ENCODE data around the gene PRSS8. TPM values are rescaled to one million over a fixed set of nuclear protein-coding genes. Genes with fewer than 3 reads are reported as not detected.

Gene PRSS8
- total RNA-seq (2022; extraction: Qiagen RNA extraction): 0.41 to 0.76 TPM (median 0.57 TPM) in 5 replicates

DNA sequence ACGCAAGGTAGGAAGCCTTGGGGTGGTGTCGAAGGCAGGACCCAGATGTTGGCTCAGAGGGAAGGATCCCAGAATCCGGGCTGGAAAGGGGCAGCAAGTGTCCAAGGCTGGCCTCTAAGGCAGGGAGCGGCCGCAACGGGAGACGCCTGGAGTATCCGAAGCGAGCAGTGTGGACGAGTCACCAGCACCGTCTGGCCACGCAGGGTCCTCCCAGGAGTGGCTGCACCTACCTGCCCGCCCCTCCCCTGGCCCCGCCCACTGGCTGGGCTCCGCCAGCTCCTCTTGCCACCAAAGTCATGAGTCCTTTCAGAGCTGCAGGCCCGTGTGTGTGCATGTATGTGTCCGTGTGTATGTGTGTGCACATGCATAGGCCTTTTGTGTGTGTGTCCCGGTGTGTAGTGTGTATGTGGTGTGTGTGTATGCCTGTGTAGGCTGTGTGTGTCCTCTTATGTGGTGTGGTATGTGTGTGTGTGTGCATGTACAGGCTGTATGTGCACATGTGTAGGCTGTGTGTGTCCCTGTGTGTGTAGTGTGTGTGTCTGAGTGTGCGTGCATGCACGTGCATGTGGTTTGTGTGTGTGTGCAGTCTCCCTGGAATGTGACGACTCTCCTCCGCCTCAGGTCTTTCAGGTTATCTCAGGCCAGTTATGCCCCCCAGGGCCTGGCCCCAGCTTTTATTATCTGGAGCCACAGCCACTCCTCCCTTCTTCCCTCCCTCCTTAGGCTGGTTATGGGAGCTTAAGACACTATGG, at the start of gene PRSS8:
Gene PRSS8, minus strand, starts transcription at position 193 of the 752 bp plus-strand sequence. CDS start 229 bp downstream, outside the sequence.

GRCh38 chr16:31179747-31180459, 44.4 kb upstream of the PRSS8 start, which contains the start of gene FUS:
Gene FUS (plus strand): TSS chr16:31180139. CDS start chr16:31180215, 76 bp downstream.

DNA sequence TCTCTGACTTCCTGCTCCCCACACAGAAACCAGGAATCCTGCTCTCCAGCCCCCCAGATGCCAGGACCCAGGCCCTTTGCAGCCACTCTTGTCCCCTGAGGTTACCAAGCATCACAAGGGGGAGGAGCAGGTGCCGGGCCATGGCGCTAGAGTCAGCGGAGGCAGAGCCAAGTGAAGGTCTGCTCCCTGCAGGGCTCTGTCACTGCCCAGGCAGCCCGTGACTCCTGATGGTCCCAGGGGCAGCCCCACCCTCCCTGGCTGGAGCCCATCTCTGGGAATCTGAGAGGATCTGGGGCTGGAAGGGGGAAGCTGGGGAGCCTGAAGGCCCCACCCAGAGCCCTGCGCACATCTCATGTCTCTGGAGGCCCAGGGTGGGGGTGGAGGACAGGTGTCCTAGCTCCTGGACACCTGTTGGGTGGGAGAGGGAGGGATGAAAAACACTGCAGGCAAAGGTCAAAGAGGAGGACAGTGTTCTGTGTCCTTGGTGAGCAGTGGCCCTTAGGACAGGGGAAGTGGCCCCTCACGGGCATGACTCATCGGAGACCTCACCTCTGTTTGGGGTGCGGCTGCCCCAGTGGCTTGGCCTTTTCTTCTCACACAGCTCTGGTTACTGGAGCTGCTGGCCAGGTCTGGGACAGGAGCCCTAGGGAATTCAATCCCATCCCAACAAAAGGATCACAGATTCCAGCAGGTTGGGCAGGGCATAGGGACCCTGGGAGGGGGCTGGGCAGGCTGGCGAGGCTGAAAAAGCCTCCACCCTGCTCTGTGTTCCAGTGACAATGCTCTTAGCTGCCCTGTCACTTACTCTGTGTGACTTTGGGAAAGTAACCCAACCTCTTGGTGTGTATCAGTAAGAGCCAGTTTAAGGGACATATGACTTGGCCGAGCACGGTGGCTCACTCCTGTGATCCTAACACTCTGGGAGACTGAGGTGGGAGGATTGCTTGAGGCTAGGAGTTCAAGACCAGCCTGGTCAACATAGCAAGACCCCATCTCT, 14.7 kb upstream of the PRSS8 start, which contains the start of gene PRSS36:
Gene PRSS36, minus strand, starts transcription at position 173 of the 997 bp plus-strand sequence. Its CDS starts 31 bp downstream, at position 142.

DNA sequence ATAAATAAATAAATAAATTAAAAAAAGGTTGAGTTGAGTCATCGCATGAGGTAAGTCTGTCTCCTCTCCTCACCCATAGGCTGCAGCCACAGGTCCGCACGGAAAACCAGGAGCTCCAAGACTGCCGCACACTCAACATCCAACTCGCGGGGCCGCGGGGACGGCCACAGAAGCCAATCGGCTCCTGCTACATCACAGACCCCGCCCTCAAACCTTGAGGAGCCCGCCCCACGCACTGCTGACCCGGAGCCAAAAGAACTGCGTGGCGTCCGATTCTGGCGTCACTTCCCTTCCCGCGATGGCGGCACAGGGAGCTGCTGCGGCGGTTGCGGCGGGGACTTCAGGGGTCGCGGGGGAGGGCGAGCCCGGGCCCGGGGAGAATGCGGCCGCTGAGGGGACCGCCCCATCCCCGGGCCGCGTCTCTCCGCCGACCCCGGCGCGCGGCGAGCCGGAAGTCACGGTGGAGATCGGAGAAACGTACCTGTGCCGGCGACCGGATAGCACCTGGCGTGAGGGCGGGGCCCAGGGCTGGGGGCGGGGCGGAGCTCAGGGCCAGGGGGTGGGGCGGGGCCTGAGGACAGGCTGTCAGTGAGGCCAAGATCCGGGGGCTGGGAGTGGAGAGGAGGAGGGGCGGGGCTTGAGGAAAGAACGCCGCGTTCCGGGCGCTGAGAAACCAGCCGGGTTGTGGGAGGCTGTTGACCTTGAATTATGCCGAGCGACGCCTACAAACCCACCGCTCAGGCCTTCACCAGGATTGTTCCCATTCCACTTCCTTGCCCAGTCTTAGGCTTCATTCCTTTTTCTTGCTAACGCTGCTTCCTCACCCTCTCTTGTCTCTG, 17.9 kb downstream of the PRSS8 start, which contains the start of gene KAT8:
Gene KAT8, plus strand, starts transcription at position 281 of the 839 bp plus-strand sequence. Its CDS starts 18 bp downstream, at position 299.

GRCh38 chr16:31108035-31108793, 27.3 kb downstream of the PRSS8 start, which contains the start of gene BCKDK:
Gene BCKDK (plus strand): TSS chr16:31108386. CDS start chr16:31109224, 838 bp downstream.

DNA sequence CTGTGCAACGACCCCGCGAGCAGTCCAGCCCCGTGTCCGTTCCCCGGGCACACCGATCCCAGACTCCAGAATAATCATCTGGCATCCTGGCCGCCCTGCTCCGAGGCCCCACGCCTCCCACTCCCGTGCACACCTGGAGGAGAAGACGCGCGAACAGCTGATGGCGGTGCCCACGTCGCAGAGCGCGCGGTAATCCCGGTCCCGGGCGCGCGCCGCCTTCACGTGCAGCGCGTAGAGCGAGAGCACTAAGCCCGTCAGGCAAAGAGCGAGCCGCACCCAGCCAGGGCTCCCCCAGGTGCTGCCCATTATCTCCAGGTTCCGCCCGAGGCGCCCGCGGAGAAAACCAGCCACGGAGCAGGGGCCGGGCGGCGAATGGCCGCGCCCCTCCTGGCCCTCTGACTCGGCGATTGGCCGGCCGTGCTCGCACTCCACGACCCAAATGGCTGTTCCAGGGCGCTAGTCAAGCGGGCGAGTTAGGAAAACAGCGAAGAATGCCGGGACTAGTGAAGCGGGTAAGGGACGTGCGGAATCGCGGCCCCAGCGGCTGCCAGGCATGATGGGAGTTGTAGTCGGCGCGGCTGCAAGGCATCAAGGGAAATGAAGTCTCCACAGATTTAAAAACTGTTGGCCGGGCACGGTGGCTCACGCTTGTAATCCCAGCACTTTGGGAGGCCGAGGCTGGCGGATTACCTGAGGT, 41.0 kb downstream of the PRSS8 start, which contains the start of gene VKORC1:
Gene VKORC1, minus strand, starts transcription at position 374 of the 697 bp plus-strand sequence. Its CDS starts 68 bp downstream, at position 306.

DNA sequence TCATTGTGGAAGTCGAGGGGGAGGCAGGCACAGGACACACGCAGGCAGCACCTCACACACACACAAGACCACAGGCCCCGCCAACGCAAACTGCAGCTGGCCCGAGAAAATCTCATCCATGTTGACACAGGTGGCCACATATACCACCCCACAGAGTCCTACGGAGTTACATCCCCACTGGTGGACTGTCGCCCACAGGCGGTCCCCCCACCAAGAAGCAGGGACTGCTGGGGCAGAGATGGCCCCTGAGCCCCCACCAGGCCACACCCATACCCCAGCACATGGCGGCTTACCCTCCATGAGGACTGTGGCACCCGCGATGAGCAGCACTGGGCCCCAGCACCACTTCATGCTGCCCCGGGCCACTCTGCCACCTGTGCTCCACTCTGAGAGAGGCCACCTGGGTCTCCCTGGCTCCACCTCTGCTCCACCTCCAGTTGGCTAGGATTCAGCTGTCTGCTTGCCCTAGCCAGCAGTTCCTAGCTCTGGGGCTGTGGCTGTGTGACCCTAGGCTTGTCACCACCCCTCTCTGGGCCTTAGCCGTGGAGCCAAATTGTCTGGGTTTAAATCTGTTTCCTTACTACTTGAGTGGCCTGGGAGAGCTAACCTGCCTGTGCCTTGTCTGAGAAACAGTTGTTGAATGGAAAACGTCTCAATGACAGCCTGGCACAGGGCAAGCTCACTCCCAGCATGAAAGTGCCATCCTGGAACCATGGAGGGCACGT, 46.9 kb downstream of the PRSS8 start, which contains the start of gene PRSS53:
Gene PRSS53, minus strand, starts transcription at position 485 of the 725 bp plus-strand sequence. Its CDS starts 134 bp downstream, at position 351.

Other genes starting within 250 kb of the PRSS8 start
- gene BCL7C, start 241.7 kb downstream of the PRSS8 start, total RNA-seq (2022; extraction: Qiagen RNA extraction): 24.4 to 39.0 TPM (median 37.0 TPM) in 5 replicates
- gene CTF1, start 239.1 kb downstream of the PRSS8 start, total RNA-seq (2022; extraction: Qiagen RNA extraction): 0.09 to 0.18 TPM (median 0.13 TPM) in 5 replicates
- gene FBXL19, start 212.2 kb downstream of the PRSS8 start, total RNA-seq (2022; extraction: Qiagen RNA extraction): 13.9 to 22.2 TPM (median 20.1 TPM) in 5 replicates
- 10.1 to 17.2 TPM (median 14.7 TPM) in 5 replicates for gene ORAI3, start 186.7 kb downstream of the PRSS8 start, total RNA-seq (2022; extraction: Qiagen RNA extraction)
- gene SETD1A, start 178.0 kb downstream of the PRSS8 start, total RNA-seq (2022; extraction: Qiagen RNA extraction): 16.0 to 22.1 TPM (median 21.3 TPM) in 5 replicates
- 13.0 to 16.0 TPM (median 15.0 TPM) in 5 replicates for gene HSD3B7, start 150.5 kb downstream of the PRSS8 start, total RNA-seq (2022; extraction: Qiagen RNA extraction)
- 1.5 to 1.9 TPM (median 1.7 TPM) in 5 replicates for gene STX1B, start 125.1 kb downstream of the PRSS8 start, total RNA-seq (2022; extraction: Qiagen RNA extraction)
- 60.0 to 76.0 TPM (median 70.3 TPM) in 5 replicates for gene STX4, start 102.2 kb downstream of the PRSS8 start, total RNA-seq (2022; extraction: Qiagen RNA extraction)
- gene ZNF668, start 61.5 kb downstream of the PRSS8 start, total RNA-seq (2022; extraction: Qiagen RNA extraction): 11.6 to 22.1 TPM (median 15.2 TPM) in 5 replicates
- 7.5 to 12.1 TPM (median 10.1 TPM) in 5 replicates for gene ZNF646, start 61.3 kb downstream of the PRSS8 start, total RNA-seq (2022; extraction: Qiagen RNA extraction)
- 1.1 to 3.1 TPM (median 1.4 TPM) in 5 replicates for gene PRSS53, start 46.8 kb downstream of the PRSS8 start, total RNA-seq (2022; extraction: Qiagen RNA extraction)
- gene VKORC1, start 40.9 kb downstream of the PRSS8 start, total RNA-seq (2022; extraction: Qiagen RNA extraction): 99.7 to 146 TPM (median 144 TPM) in 5 replicates
- gene BCKDK, start 27.3 kb downstream of the PRSS8 start, total RNA-seq (2022; extraction: Qiagen RNA extraction): 40.3 to 51.5 TPM (median 48.2 TPM) in 5 replicates
- 35.4 to 40.3 TPM (median 39.2 TPM) in 5 replicates for gene KAT8, start 18.1 kb downstream of the PRSS8 start, total RNA-seq (2022; extraction: Qiagen RNA extraction)
- 0.58 to 1.1 TPM (median 0.72 TPM) in 5 replicates for gene PRSS36, start 14.3 kb upstream of the PRSS8 start, total RNA-seq (2022; extraction: Qiagen RNA extraction)
- 507 to 553 TPM (median 516 TPM) in 5 replicates for gene FUS, start 44.4 kb upstream of the PRSS8 start, total RNA-seq (2022; extraction: Qiagen RNA extraction)
- 25.7 to 50.2 TPM (median 42.9 TPM) in 5 replicates for gene PYCARD, start 67.0 kb upstream of the PRSS8 start, total RNA-seq (2022; extraction: Qiagen RNA extraction)
- gene TRIM72, start 78.4 kb upstream of the PRSS8 start, total RNA-seq (2022; extraction: Qiagen RNA extraction): 0.02 to 0.07 TPM (median 0.02 TPM) in 5 replicates
- gene PYDC1, start 81.4 kb upstream of the PRSS8 start, total RNA-seq (2022; extraction: Qiagen RNA extraction): not detected in 5 replicates
- gene ITGAM, start 124.2 kb upstream of the PRSS8 start, total RNA-seq (2022; extraction: Qiagen RNA extraction): 1.4 to 2.8 TPM (median 2.4 TPM) in 5 replicates
- gene ITGAX, start 219.4 kb upstream of the PRSS8 start, total RNA-seq (2022; extraction: Qiagen RNA extraction): 1.1 to 1.9 TPM (median 1.7 TPM) in 5 replicates

Data from A549 treated with CORT108297 at 1 μM for 4 hours (cell line).